ENCODE data around the gene SKIL. TPM values are rescaled to one million over a fixed set of nuclear protein-coding genes. Genes with fewer than 3 reads are reported as not detected.

Gene SKIL
- total and polyA plus RNA-seq, 12 donors, result 8.7 to 52.1 (median 42.0) TPM

DNA sequence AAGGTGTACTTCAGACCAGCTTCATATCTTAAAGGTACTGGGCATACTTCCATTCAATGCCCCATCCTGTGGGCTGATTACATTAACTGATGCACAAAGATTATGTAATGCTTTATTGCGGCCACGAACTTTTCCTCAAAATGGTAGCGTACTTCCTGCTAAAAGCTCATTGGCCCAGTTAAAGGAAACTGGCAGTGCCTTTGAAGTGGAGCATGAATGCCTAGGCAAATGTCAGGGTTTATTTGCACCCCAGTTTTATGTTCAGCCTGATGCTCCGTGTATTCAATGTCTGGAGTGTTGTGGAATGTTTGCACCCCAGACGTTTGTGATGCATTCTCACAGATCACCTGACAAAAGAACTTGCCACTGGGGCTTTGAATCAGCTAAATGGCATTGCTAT, 3.4 kb downstream of the SKIL start:
- TF ChIP-seq POLR2A (IDR thresholded peaks at IDR 0.05), result no peak
- TF ChIP-seq, protein P1, sequence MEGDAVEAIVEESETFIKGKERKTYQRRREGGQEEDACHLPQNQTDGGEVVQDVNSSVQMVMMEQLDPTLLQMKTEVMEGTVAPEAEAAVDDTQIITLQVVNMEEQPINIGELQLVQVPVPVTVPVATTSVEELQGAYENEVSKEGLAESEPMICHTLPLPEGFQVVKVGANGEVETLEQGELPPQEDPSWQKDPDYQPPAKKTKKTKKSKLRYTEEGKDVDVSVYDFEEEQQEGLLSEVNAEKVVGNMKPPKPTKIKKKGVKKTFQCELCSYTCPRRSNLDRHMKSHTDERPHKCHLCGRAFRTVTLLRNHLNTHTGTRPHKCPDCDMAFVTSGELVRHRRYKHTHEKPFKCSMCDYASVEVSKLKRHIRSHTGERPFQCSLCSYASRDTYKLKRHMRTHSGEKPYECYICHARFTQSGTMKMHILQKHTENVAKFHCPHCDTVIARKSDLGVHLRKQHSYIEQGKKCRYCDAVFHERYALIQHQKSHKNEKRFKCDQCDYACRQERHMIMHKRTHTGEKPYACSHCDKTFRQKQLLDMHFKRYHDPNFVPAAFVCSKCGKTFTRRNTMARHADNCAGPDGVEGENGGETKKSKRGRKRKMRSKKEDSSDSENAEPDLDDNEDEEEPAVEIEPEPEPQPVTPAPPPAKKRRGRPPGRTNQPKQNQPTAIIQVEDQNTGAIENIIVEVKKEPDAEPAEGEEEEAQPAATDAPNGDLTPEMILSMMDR (IDR thresholded peaks at IDR 0.05), result no peak
- peaks cover 28 to 50% of the 10 kb centered on the region in 2 donors for H3K4me1 ChIP-seq (replicated peaks in 1 of 2)
- H3K27me3 ChIP-seq, result no peaks in the 10 kb centered on the region
- no peaks in the 10 kb centered on the region for H3K36me3 ChIP-seq (replicated peaks in 1 of 2)
- H3K27ac ChIP-seq, result no peak overlapping the region
- no peak for DNase-seq
- H3K9me3 ChIP-seq (replicated peaks in 1 of 3), result no peaks in the 10 kb centered on the region
- WGBS, 4 donors, result 59 to 69% (median 65%) methylated on average over 5 of the region's 5 CpGs
- intact Hi-C loops (cut with DNase I), result no loop called here
- H3K4me3 ChIP-seq, result peak overlapping the region in 1 of 4 donors; percentile 2

DNA sequence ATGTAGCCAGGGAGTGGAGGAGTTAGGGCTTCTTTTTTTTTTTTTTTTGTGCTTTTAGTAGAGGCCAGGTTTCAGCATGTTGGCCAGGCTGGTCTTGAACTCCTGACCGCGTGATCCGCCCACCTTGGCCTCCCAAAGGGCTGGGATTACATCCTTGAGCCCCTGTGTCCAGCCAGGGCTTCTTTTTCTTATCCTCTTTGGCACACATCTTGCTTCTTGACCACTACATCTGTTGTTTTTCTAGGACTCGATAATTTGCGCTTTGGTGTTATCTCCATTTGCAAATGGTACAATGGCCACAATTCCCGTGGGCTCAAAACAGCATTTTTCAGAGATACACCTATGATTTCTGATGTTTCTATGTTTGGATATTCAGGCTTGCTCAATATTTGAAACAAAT, 4.2 kb downstream of the SKIL start:
- no peak overlapping the region for H3K4me3 ChIP-seq
- H3K27me3 ChIP-seq, result no peaks in the 10 kb centered on the region
- TF ChIP-seq, protein P1 (IDR thresholded peaks at IDR 0.05), result no peak
- TF ChIP-seq POLR2A (IDR thresholded peaks at IDR 0.05), result no peak
- H3K36me3 ChIP-seq (replicated peaks in 1 of 2), result no peaks in the 10 kb centered on the region
- no peak for DNase-seq
- 73 to 88% (median 82%) methylated on average over 6 of the region's 6 CpGs for WGBS, 4 donors
- H3K9me3 ChIP-seq (replicated peaks in 1 of 3), result no peaks in the 10 kb centered on the region
- H3K27ac ChIP-seq, result no peak overlapping the region
- intact Hi-C loops (cut with DNase I), result no loop called here
- peaks cover 23 to 44% of the 10 kb centered on the region in 2 donors for H3K4me1 ChIP-seq (replicated peaks in 1 of 2)

DNA sequence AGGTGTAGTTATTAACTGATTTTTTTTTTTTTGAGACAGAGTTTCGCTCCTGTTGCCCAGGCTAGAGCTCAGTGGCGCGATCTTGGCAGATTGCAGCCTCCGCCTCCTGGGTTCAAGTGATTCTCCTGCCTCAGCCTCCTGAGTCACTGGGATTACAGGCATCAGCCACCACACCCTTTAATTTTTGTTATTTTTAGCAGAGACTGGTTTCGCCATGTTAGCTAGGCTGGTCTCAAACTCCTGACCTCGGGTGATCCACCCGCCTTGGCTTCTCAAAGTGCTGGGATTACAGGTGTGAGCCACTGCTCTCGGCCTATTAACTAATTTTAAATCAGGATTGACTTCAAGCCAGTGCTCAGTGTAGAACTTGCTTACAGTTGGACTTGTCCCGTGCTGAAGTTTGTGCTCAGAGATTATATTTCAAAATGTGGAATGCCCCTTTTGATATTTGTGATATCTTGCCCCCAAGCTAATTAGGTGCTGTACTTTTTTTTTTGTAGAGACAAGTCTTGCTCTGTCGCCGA, 6.0 kb downstream of the SKIL start:
- Histone ChIP-seq H3K27ac (no peak overlapping the region), H3K4me3 (no peak overlapping the region), H3K27me3 (no peaks in the 10 kb centered on the region), H3K9me3 (replicated peaks in 1 of 3) (no peaks in the 10 kb centered on the region), H3K4me1 (replicated peaks in 1 of 2) (peaks cover 23 to 54% of the 10 kb centered on the region in 2 donors), H3K36me3 (replicated peaks in 1 of 2) (no peaks in the 10 kb centered on the region)
- intact Hi-C loops (cut with DNase I), result no loop called here
- no peak for DNase-seq
- TF ChIP-seq POLR2A (IDR thresholded peaks at IDR 0.05), result no peak
- 87 to 94% (median 91%) methylated on average over 11 of the region's 11 CpGs for WGBS, 4 donors

DNA sequence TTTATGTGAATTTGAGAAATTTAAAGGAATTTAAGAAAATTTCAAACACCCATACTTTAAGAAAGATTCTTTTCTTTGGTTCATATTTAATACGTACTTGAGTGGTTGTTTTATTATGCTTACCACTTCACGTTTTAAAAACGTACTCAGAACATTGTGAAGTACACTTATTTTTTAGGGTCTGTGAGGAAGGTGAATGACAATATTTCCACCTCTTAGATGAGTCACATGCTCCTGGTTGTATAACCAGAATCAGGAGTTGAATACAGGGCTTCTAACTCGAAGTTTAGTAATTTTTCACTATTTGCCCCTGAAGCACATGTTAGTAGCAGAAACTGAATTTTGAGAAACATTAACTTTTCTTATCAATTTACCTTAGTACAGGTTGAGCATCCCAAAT, 7.5 kb downstream of the SKIL start:
- no peak for DNase-seq
- H3K36me3 ChIP-seq (replicated peaks in 1 of 2), result no peaks in the 10 kb centered on the region
- TF ChIP-seq, protein P1 (IDR thresholded peaks at IDR 0.05), result no peak
- no peak for TF ChIP-seq POLR2A (IDR thresholded peaks at IDR 0.05)
- peaks cover 15 to 51% of the 10 kb centered on the region in 2 donors for H3K4me1 ChIP-seq (replicated peaks in 1 of 2)
- peak overlapping the region in 1 of 4 donors; percentile 19 for H3K4me3 ChIP-seq
- WGBS, 4 donors, result 69 to 82% (median 71%) methylated on average over 4 of the region's 4 CpGs
- H3K27me3 ChIP-seq, result no peaks in the 10 kb centered on the region
- H3K27ac ChIP-seq, result peak overlapping the region in 3 of 5 donors; percentile 1 to 30 (median 6)
- no peaks in the 10 kb centered on the region for H3K9me3 ChIP-seq (replicated peaks in 1 of 3)
- intact Hi-C loops (cut with DNase I), result no loop called here

DNA sequence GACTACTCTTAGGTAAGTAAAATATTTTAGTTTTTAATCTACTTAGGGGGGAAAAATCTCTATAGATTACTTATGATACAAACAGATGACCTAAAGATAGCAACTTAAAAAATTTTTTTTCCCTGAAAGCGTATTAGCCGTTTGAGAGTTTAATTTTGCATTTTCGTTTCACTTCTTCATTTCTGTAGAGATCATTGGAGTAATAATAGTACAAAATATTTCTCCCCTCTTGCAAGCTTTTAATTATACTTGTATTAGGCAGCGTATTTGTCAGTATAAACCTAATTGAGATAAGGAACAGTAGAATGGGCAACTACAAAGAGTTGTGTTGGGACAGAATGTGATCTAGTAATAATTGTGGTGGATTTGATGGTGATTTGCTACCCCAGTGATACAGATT, 10.3 kb downstream of the SKIL start:
- H3K9me3 ChIP-seq (replicated peaks in 1 of 3), result no peaks in the 10 kb centered on the region
- no peaks in the 10 kb centered on the region for H3K36me3 ChIP-seq (replicated peaks in 1 of 2)
- no peak for DNase-seq
- H3K4me3 ChIP-seq, result no peak overlapping the region
- H3K27me3 ChIP-seq, result no peaks in the 10 kb centered on the region
- 75 to 83% (median 79%) methylated on average over 4 of the region's 4 CpGs for WGBS, 4 donors
- H3K27ac ChIP-seq, result no peak overlapping the region
- H3K4me1 ChIP-seq (replicated peaks in 1 of 2), result peaks cover 6 to 49% of the 10 kb centered on the region in 2 donors
- TF ChIP-seq, protein P1 (IDR thresholded peaks at IDR 0.05), result no peak
- TF ChIP-seq POLR2A (IDR thresholded peaks at IDR 0.05), result no peak
- intact Hi-C loops (cut with DNase I), result no loop called here

Data from adrenal gland (tissue), 12 donors.